Natural killer cell treated with Interleukin-12 subunit alpha and Interleukin-12 subunit beta and Interleukin-15 and Interleukin-18, amount 100 ng/mL, for 72 hours (primary cell): ENCODE data around the gene EEF1AKMT2. TPM values are rescaled to one million over a fixed set of nuclear protein-coding genes. Genes with fewer than 3 reads are reported as not detected.

Experiments used
- ATAC-seq, 2 donors: fragments of 150-1000 bp; cut with Tn5 transposase in 1 of 2; sonication (Bioruptor Pico), chemical (Tn5 transposase) in 1 of 2; 2 replicates each; pipeline ENCODE4 v1.10.0; 2021
- DNase-seq: peaks from one replicate; pipeline ENCODE4 v3.0.0; 2022; ENCODE audit warnings: low spot score
- H3K27ac Mint-ChIP-seq, 2 donors: 1 replicate in 1 of 2; 2 replicates in 1 of 2; pipeline ENCODE4 v1.8.0; 2022; ENCODE audit warnings: mixed read lengths in 2 of 2, mild to moderate bottlenecking in 1 of 2, moderate library complexity in 1 of 2
- H3K27me3 Mint-ChIP-seq, 2 donors: 1 replicate in 1 of 2; 2 replicates in 1 of 2; pipeline ENCODE4 v1.8.0; 2022; ENCODE audit warnings: mixed read lengths in 2 of 2
- H3K36me3 Mint-ChIP-seq: one replicate; pipeline ENCODE4 v1.8.0; 2022; ENCODE audit warnings: mixed read lengths
- H3K4me1 Mint-ChIP-seq, 2 donors: 1 replicate in 1 of 2; 2 replicates in 1 of 2; pipeline ENCODE4 v1.8.0; 2022; ENCODE audit warnings: low read depth in 2 of 2, mixed read lengths in 2 of 2, mild to moderate bottlenecking in 1 of 2
- H3K4me3 Mint-ChIP-seq: one replicate; pipeline ENCODE4 v1.8.0; 2022; ENCODE audit warnings: mixed read lengths
- H3K9me3 Mint-ChIP-seq: 2 replicates; pipeline ENCODE4 v1.8.0; 2022; ENCODE audit warnings: mixed read lengths
- total RNA-seq, 2 donors: library from RNA; stranded (reverse); gene quantifications; one replicate each; pipeline ENCODE4 v1.2.3, GENCODE V29; 2022

EEF1AKMT2 gene
- total RNA-seq, 2 donors from 2014 or later = 18.4 to 24.4 TPM

DNA sequence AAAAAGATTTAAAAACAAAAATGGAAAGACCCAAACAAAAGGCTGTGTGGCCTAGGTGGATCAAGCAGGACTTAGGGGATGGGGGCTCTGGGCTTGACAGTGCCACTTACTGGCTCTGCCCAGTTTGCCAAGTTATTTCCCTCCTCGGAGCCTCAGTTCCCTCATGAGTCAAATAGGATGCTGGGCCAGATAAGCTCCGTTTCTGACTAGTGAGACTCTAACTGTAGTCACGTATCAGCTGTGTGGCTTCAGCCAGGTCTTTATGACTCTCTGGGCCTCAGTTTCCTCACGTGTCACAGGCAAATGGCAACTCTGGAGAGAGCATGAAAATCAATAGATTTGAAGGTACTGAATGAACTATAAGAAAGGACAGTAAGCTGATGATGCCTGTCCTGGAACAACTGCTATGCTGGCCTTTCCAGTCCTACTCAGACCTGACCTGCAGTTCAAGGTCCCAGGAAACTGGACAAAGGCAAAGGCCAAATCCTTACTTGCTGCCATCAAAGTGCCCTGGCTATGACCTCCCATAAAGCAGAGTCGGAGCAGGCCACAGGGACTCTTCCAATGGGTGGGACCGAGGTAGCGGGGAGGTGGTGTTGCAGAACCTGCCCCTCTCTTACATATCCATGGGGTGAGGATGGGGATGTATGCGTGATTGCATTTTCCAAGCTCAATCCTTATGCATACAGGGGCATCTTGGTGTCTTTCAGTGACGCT is 74.5 kb downstream of the EEF1AKMT2 start:
- Mint-ChIP-seq H3K27me3 (no peaks in the 10 kb centered on the region), H3K27ac (peak overlapping the region; percentile 31 to 74), H3K9me3 (no peaks in the 10 kb centered on the region), H3K4me1 (peaks cover 68 to 87% of the 10 kb centered on the region in 2 donors), H3K36me3 (no peaks in the 10 kb centered on the region), H3K4me3 (peak overlapping the region; percentile 79)
- DNase-seq (no peak), ATAC-seq (no peak)

DNA sequence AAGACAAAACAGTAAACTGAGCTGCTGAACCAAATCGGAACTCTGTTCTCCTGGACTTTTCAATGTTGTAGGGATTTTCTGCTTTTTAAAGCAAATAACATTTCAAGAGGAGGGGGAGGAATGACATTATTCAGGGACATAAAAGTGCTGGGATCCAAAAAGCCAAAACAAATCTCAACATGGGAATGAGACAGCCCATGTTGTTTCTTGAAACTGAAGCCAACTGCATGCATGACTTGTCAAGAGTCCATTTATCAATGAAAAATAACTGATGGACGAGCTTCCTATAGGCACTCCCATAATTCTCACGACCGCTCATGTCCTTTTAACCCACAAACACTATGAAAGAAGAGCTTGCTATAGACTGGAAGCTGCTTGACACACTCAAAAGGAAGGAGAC is 75.3 kb downstream of the EEF1AKMT2 start:
- H3K36me3 Mint-ChIP-seq = no peaks in the 10 kb centered on the region
- peak overlapping the region; percentile 31 to 57 for H3K27ac Mint-ChIP-seq
- ATAC-seq = no peak
- no peak for DNase-seq
- no peaks in the 10 kb centered on the region for H3K27me3 Mint-ChIP-seq
- H3K4me3 Mint-ChIP-seq = peak overlapping the region; percentile 79
- peaks cover 61 to 79% of the 10 kb centered on the region in 2 donors for H3K4me1 Mint-ChIP-seq
- H3K9me3 Mint-ChIP-seq = no peaks in the 10 kb centered on the region

DNA sequence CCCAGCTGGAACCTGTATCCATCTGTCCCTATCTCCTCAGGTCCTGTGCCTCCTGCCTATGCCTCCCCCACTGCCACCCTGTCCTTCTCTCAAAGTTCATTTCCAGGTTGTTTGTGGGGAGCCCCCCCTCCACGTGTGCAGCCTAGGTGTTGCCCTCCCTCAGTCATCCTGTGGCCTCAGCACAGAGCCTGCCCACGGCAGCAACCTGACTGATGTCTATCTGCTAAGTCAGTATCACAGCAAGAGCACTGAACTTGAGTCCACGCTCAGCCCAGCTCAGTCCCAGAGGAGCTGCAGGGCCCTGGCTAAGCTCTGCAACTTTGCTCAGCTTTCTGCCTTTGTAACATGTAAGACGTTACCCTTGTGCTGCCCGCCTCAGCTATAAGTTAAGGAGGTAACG is 76.2 kb downstream of the EEF1AKMT2 start:
- H3K27ac Mint-ChIP-seq = peak overlapping the region; percentile 31 to 57
- no peaks in the 10 kb centered on the region for H3K9me3 Mint-ChIP-seq
- ATAC-seq (no peak), DNase-seq (no peak)
- no peak overlapping the region for H3K4me3 Mint-ChIP-seq
- no peaks in the 10 kb centered on the region for H3K36me3 Mint-ChIP-seq
- peaks cover 60 to 77% of the 10 kb centered on the region in 2 donors for H3K4me1 Mint-ChIP-seq
- no peaks in the 10 kb centered on the region for H3K27me3 Mint-ChIP-seq

GRCh38 chr10:124713679-124714255 is 77.9 kb downstream of the EEF1AKMT2 start:
- Mint-ChIP-seq H3K4me3 (no peak overlapping the region), H3K27me3 (no peaks in the 10 kb centered on the region), H3K9me3 (no peaks in the 10 kb centered on the region), H3K4me1 (peaks cover 64 to 80% of the 10 kb centered on the region in 2 donors), H3K27ac (peak overlapping the region; percentile 19 to 82), H3K36me3 (no peaks in the 10 kb centered on the region)
- ATAC-seq (no peak), DNase-seq (no peak)

DNA sequence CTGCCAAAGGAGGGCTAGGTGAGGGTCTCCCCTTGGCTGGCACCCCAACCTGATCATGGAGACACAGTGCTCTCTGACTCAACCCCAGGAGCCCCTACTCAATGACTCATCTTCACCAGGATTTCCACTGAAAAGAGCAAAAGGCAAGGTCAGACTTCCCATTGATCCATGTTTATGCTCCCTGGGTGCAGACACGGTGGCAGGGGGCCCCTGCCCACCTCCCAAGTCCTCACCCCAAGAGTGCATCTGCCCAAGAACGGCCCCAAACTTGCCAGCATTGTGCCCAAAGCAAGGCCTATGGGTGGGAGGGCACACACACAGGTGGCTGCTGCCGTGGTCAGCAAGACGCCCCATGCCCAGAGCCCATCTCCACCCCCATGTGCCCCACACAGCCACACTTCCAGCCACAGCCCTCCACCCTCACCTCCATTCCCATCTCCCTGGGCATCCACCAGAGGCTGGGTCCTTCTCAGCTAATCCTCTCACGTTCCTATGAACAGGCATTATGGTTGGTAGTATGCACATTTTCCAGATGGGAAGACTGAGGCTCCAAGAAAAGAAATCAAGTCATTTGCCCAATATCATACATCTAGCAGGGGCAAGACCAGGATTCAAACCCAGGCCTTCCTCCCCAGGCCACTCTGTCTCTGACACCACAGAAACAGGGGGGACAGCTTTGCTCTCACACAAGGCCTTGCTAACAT is 78.8 kb downstream of the EEF1AKMT2 start:
- H3K27ac Mint-ChIP-seq = peak overlapping the region; percentile 19 to 82

DNA sequence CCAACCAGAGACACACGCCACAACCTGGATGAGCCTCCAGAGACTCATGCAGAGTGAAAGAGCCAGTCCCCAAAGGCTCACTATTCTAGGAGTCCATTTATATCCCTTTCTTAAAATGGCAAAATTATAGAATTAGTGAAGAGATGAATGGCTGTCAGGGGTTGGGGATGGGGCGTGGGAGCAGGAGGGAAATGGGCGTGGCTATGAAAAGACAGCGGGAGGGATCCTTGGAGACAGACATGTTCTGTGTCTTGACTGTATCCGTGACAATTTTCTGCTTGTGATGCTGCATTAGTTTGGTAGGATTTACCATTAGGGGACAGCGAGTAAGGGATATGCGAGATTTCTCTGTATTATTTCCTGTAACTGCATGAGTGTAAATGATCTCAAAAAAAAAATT is 80.5 kb downstream of the EEF1AKMT2 start:
- Mint-ChIP-seq H3K9me3 (no peaks in the 10 kb centered on the region), H3K4me3 (no peak overlapping the region), H3K4me1 (peaks cover 60 to 74% of the 10 kb centered on the region in 2 donors), H3K27ac (peak overlapping the region; percentile 83 to 84), H3K27me3 (no peaks in the 10 kb centered on the region), H3K36me3 (no peaks in the 10 kb centered on the region)
- DNase-seq = no peak
- no peak for ATAC-seq

More for the DNA sequence above, 78.8 kb downstream of the EEF1AKMT2 start:
- peaks cover 63 to 78% of the 10 kb centered on the region in 2 donors for H3K4me1 Mint-ChIP-seq
- H3K36me3 Mint-ChIP-seq = no peaks in the 10 kb centered on the region
- H3K4me3 Mint-ChIP-seq = no peak overlapping the region
- H3K9me3 Mint-ChIP-seq = no peaks in the 10 kb centered on the region
- no peak for DNase-seq
- ATAC-seq = no peak
- H3K27me3 Mint-ChIP-seq = no peaks in the 10 kb centered on the region

DNA sequence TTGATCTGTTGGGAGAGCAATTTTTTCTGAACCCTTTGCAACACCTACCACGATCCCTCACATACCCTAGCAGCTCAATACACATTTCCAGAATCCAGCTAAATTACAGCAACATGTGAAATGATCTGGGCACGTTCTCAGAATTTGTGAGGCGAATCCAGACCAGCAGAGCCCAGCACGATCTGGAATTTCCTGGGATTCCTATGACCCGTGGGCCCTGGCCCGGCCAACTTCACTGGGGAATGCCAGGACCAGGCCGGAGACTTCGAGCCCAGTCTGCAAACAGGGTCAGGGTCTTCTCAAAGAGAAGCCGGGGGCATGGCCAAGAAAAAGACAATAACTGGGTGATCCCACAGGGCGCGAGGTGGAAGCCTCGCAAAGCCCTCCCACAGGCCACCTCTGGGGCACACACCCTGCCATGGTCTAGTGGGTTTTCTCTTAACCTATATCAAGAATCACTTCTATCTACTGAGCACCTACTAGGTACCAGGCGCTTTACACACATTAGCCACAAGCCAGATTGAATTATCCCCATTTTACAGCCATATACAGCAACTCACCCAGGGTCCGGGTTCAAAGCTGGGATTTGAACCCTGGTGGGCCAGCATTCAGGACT is 81.3 kb downstream of the EEF1AKMT2 start:
- Mint-ChIP-seq H3K27ac (peak overlapping the region; percentile 83 to 84), H3K4me3 (no peak overlapping the region), H3K27me3 (no peaks in the 10 kb centered on the region), H3K9me3 (no peaks in the 10 kb centered on the region), H3K4me1 (peaks cover 56 to 72% of the 10 kb centered on the region in 2 donors), H3K36me3 (no peaks in the 10 kb centered on the region)
- DNase-seq (no peak), ATAC-seq (no peak)

GRCh38 chr10:124709861-124710260 is 81.8 kb downstream of the EEF1AKMT2 start:
- ATAC-seq = no peak
- no peaks in the 10 kb centered on the region for H3K36me3 Mint-ChIP-seq
- no peak for DNase-seq
- peaks cover 56 to 72% of the 10 kb centered on the region in 2 donors for H3K4me1 Mint-ChIP-seq
- no peaks in the 10 kb centered on the region for H3K9me3 Mint-ChIP-seq
- H3K27ac Mint-ChIP-seq = peak overlapping the region; percentile 83 to 84
- H3K4me3 Mint-ChIP-seq = no peak overlapping the region
- H3K27me3 Mint-ChIP-seq = no peaks in the 10 kb centered on the region

- Mint-ChIP-seq H3K27ac (peak overlapping the region; percentile 83 to 84), H3K4me1 (peaks cover 65 to 79% of the 10 kb centered on the region in 2 donors), H3K4me3 (peak overlapping the region; percentile 39), H3K9me3 (no peaks in the 10 kb centered on the region), H3K36me3 (no peaks in the 10 kb centered on the region), H3K27me3 (no peaks in the 10 kb centered on the region)
- no peak for DNase-seq
- no peak for ATAC-seq
These were observed 82.7 kb downstream of the EEF1AKMT2 start for GRCh38 chr10:124708922-124709520.

- H3K27me3 Mint-ChIP-seq = no peaks in the 10 kb centered on the region
- peak overlapping the region; percentile 83 to 84 for H3K27ac Mint-ChIP-seq
- H3K4me1 Mint-ChIP-seq = peaks cover 71 to 79% of the 10 kb centered on the region in 2 donors
- H3K4me3 Mint-ChIP-seq = peak overlapping the region; percentile 47
- ATAC-seq (no peak), DNase-seq (no peak)
- no peaks in the 10 kb centered on the region for H3K9me3 Mint-ChIP-seq
- H3K36me3 Mint-ChIP-seq = no peaks in the 10 kb centered on the region
These were observed 83.4 kb downstream of the EEF1AKMT2 start for GRCh38 chr10:124708246-124708779.

Other genes starting within 250 kb of the EEF1AKMT2 start
- gene FAM53B, start 47.5 kb downstream of the EEF1AKMT2 start, total RNA-seq = 10 to 100 TPM; 16.6 to 21.8 TPM
- 10 to 100 TPM; 16.9 to 19.3 TPM for gene ABRAXAS2, start 9.9 kb upstream of the EEF1AKMT2 start, total RNA-seq
- 10 to 100 TPM; 13.0 to 16.6 TPM for gene ZRANB1, start 150.2 kb upstream of the EEF1AKMT2 start, total RNA-seq